ENCODE data around the gene PAAF1. TPM values are rescaled to one million over a fixed set of nuclear protein-coding genes. Genes with fewer than 3 reads are reported as not detected.
A peak's percentile ranks its signal among the peaks of the same experiment; 100 is the strongest.
"Not testable (repeated sequence)": the region's sequence is repeated elsewhere in the genome, so short reads cannot be mapped to it uniquely, and the experiment has no call there.

Gene PAAF1
- total RNA-seq, 1 experiment from 2014 or later = 12.3 TPM

DNA sequence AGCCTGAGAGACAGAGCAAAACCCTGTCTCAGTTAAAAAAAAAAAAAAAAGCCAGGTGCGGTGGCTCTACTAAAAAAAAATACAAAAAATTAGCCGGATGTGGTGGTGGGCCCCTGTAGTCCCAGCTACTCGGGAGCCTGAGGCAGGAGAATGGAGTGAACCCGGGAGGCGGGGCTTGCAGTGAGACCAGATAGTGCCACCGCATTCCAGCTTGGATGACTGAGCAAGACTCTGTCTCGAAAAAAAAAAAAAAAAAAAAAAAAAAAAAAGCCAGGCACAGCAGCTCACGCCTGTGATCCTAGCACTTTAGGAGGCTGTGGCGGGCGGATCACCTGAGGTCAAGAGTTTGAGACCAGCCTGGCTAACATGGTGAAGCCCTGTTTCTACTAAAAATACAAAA is 3.6 kb downstream of the PAAF1 start:
- not testable (repeated sequence) for DNase-seq (ENCODE audit: low spot score)

DNA sequence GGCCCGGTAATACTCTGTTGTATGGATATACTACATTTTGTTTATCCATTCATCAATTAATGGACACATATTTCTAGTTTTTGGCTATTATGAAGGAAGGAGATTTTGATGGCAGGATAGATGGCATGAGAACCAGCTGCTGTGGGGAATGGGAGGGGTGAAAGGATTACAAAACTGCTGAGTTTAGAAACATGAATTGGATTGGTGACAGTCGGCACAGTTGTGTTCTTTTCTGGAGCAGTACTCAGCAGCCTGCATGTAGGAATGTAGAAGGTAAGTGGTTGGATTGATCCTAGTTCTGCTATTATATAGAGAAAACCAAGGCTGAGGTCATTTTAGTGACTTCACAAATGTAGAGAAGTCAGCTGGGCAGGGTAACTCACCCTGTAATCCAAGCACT is 7.1 kb downstream of the PAAF1 start:
- no peak for DNase-seq (ENCODE audit: low spot score)

DNA sequence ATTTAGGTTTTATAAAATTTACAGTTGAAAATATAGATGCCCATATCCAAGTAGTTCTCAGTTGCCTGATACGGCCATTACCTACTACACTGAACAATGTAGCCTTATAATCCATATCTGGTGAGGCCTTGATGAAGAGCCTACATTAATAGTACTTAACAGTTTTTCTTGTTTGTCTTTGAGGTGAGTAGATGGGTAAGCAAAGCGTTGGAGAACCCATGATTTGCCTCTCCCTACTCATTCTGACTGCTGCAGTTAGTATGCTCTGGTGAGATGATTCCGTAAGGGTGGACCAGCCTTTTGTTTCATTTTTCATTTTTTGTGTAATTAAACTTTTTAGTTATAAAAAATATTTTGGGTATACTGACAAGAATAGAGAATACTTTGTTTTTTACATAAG is 11.4 kb downstream of the PAAF1 start:
- DNase-seq (ENCODE audit: low spot score) = no peak

DNA sequence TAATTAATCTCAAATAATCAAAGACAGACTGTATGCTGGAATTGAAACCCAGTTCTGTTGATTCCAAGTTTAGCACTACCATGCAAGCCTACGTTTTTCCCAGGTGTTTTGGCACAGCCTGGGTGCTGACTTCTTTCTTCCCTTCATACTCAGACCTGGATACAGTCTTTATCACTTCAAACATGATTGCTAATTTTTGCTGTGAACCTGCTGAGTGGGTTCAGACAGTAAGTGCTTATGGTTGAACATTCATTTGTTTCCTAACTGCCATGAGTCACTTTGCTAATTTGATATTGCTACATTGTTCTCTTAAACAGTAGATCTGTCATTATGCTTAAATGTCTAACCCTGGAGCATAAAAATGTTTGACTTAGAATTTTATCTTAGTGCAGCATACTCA is 12.2 kb downstream of the PAAF1 start:
- DNase-seq (ENCODE audit: low spot score) = no peak

DNA sequence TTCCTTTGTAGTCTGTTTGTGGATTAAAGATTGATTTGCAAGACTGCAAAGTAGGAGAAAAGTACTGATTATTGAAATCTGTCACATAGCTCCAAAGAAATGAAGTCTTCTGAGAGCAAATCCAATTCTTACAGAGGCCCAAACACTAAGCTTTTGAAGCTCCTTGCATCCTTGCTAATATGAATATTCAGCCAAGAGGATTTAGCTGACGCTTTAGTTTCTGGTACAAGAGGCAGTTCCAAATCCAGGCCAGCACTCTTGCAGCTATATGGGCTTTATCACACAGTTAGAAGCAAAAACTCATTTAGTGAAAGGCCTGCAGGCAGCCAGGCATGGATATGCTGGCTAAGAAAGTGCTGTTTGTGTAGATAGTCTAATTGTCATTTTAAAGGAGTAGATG is 12.7 kb downstream of the PAAF1 start:
- DNase-seq (ENCODE audit: low spot score) = no peak

DNA sequence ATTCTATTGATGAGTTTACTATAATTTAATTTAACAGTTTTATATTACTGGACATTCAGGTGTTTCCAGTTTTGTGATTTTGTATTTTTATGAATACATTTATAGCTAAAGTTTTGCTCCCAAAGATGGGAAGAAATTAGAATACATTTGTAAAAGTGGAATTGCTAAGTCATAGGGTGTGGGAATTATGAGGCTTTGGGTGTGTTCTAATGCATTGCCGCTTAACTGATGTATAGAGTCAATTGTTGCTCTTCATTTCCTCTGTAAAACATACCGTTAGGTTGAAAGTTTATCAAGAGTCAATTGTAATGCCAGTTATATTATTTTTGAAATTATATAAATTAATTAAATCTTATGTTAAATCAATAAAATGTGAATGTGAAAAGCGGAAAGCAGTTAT is 16.2 kb downstream of the PAAF1 start:
- no peak for DNase-seq (ENCODE audit: low spot score)

DNA sequence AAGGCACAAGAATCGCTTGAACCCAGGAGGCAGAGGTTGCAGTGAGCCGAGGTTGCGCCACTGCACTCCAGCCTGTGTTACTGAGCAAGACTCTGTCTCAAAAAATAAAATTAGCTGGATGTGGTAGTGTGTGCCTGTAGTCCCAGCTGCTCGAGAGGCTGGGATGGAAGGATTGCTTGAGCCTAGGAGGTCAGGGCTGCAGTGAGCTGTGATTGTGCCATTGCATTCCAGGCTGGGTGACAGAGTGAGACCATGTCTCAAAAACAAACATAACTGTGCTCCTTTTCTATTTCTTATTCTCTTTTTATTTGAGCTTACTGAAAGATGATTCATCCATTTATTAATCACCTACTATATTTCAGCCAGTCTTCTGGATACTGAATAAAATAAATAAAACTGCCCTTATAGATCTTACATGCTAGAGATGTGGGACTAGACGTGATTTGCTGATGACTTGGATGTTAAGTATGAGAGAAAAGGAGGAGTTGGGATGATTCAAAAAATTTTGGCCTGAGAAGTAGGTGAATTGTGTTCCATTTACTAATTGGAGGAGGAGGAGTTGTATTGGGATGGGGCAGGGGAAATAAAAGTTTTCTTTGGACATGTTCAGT is 18.0 kb downstream of the PAAF1 start:
- no peak for DNase-seq (ENCODE audit: low spot score)

DNA sequence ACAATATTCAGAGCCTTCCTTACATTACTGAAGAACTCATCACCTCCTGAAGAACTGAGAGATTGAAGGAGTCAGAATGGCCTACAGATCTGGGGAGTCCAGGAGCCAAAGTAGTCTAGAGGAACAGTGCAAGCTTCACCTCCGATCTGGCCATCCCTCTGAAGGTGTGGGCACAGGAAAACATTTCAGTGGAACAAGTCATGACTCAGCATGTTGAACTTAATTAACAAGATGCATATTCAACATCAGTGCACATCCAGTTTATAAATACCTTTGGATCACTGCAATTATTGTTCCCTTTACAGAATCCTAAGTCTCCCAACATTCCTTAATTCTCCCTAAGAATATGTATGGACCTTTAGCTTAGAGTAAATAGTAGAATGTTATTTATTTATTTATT is 25.5 kb downstream of the PAAF1 start:
- DNase-seq (ENCODE audit: low spot score) = no peak

DNA sequence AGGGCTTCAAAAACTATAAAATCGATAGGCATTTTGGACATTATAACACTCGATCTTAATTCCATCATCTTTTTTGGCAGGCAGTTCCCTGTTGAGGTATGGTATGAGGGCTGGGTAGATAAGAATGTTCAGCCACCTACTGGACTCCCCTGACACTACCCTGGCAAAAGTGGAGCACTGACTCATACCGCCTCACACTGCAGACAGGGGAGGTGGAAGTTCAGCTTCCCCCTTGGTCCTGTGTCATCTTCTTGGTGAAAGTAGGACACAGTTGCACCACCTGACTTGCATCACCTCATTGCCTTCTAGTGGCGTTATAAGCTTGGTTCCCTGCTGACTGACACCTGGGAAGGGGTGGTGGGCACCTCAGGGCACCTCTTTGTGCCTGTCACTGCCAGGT is 30.4 kb downstream of the PAAF1 start:
- DNase-seq (ENCODE audit: low spot score) = peak; percentile 48

DNA sequence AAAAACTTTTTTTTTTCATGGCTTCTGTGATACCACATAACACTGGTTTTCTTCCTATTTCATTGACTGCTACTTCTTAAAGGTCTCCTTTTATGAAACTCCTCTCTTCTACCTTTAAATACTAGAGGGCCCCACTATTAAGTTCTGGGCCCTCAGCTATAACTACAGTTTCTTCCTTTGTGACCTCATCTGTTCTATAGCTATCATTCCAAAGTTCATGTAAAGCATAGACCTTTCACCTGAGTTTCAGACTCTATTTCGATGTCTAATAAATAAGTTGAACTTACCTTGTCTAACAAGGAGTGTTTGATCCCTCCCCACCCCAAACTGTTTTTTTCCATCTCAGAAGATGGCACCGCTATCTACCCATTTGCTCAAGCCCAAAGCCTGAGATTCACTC is 35.2 kb downstream of the PAAF1 start:
- no peak for DNase-seq (ENCODE audit: low spot score)

DNA sequence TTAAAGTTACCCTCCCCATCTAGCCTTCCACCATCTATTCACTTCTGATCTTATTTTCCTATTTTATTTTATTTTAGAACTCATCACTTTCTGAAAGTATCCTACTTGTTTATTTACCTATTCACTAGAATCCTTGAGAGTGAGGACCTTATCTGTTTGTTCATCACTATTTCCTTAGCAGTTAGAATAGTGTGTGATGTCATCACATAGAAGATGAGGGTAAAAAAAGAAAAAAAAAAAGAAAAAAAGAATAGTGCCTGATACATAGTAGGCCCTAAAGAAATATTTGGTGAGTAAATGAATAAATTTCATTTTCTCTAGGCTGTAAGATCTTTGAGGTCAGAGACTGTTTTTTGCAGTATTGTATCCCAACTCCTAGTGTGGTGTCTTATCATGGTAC is 36.7 kb downstream of the PAAF1 start:
- no peak for DNase-seq (ENCODE audit: low spot score)

DNA sequence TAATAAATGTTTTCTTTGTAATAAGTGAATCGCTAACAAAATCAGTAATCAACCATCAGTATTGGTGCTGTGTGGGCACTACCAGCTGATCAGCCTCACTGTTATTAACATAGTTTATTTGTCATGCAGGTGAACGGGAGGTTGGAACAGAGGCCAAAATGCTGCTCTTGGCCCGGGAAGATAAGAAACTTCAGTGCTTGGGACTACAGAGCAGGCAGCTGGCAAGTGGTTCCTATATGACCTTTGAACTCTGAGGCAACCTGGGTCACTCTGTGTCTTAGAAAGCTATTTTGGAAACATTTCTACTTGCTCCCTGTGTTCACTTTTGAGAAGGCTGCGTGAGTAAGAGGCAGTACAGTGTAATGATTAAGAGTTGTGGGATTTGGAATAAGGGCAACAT is 37.5 kb downstream of the PAAF1 start:
- no peak for DNase-seq (ENCODE audit: low spot score)

DNA sequence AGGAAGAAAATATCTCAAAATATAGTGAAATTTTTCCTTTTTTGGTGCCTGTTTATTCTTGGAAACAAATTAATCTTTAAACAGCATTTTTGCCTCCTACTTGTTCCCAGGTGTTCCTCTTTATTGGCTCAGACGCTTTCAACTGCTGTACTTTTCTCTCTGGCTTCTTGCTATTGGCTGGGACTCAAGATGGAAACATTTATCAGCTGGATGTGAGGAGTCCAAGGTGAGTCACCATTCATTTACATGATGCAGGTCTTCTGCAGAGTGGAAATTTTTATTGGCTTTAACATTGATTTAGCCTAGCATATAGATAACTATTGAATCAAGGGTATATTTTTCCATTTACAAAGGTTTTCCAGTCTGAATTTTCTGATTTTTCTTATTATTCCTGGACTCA is 39.6 kb downstream of the PAAF1 start:
- no peak for DNase-seq (ENCODE audit: low spot score)

DNA sequence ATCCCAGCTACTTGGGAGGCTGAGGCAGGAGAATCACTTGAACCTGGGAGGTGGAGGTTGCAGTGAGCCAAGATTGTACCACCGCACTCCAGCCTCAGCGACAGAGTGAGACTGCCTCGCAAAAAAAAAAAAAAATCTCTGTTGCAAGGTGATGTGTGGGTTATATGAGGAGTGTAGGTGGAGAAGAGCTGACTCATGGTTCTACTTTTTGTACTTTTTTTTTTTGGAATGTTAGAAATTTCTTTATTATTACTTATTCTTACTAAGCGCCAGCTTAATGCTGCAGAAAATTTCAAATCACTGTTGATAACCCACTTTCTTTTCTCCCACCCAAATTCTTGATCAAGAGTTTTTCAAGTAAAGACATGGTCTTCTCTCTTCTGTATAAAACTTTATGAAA is 44.4 kb downstream of the PAAF1 start:
- no peak for DNase-seq (ENCODE audit: low spot score)

DNA sequence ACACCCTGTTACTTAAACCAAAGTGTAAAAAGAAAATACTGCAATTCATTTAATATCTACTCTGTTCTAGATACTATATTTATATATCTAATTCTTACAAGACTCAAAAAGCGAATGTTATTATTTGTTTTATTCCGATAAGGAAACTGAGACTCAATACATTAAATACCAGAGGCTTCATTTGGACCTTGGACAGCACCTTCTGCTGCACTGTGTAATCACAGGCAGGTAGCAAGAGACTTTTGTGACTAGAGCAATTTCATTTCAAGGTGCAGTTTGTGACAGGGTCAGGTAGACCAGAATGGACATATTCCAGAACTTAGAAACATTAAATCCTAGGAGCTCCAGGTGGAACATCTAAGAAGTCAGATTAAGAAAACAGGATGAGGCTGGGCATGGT is 52.6 kb downstream of the PAAF1 start:
- no peak for DNase-seq (ENCODE audit: low spot score)

DNA sequence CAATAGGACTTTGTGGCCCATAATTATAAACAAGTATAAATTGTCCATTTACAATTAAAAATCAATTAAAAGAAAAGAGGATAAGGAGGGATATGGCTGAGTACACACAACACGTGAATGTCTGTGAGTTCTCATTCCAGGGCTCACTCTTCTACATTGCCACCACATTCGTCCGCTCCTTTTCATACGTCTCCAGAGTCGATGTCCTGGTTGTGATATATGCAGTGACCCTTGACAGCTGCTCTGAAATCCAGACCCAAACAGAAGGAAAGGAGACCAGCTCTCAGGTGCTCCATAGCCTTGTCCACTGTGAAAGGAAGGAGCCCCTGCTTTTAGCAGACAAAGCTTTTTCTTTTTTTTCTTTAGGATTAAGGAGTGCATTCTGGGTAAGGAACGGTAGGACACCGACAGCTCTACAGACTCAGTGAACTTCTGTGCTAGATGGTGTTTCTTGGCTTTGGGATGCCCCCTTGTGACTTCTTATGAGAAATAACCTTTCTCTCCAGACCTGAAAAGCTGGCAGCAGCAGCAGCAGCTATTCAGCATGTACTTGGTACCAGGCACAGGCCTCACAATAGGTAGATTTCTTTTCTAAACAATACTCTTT is 54.3 kb downstream of the PAAF1 start:
- DNase-seq (ENCODE audit: low spot score) = peak; percentile 88

DNA sequence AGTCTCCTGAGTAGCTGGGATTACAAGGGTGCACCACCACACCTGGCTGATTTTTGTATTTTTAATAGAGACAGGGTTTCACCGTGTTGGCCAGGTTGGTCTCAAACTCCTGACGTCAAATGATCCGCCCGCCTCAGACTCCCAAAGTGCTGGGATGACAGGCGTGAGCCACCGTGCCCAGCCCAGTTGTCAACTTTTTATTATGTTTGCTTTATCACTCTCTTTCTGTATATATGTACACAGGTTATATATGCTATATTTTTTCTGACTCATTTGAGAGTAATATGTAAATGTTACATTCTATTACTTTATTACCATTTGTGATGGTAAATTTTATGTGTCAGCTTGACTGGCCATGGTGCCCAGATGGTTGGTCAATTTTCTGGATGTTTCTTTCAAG is 55.2 kb downstream of the PAAF1 start:
- no peak for DNase-seq (ENCODE audit: low spot score)

DNA sequence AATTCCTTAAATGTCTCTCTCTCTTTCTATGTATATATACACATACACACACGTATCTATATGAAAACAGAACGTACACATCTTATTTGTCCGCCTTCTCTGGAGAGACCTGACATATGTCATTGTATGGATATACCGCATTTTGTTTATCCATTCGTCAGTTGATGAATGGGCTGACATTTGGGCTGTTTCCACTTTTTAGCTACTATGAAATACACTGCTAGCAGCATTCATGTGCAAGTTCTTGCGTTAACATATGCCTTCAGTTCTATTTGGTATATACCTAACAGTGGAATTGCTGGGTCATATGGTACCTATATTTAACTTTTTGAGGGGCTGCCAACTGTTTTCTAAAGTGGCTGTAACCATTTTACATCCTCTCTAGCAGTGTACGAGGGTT is 56.0 kb downstream of the PAAF1 start:
- DNase-seq (ENCODE audit: low spot score) = no peak

DNA sequence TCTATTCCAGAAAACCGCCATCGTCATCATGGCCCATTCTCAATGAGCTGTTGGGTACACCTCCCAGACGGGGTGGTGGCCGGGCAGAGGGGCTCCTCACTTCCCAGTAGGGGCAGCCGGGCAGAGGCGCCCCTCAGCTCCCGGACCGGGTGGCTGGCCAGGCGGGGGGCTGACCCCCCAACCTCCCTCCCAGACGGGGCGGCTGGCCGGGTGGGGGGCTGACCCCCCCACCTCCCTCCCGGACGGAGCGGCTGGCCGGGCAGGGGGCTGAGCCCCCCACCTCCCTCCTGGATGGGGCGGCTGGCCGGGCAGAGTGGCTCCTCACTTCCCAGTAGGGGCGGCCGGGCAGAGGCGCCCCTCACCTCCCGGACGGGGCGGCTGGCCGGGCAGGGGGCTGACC is 59.2 kb downstream of the PAAF1 start:
- DNase-seq (ENCODE audit: low spot score) = not testable (repeated sequence)

DNA sequence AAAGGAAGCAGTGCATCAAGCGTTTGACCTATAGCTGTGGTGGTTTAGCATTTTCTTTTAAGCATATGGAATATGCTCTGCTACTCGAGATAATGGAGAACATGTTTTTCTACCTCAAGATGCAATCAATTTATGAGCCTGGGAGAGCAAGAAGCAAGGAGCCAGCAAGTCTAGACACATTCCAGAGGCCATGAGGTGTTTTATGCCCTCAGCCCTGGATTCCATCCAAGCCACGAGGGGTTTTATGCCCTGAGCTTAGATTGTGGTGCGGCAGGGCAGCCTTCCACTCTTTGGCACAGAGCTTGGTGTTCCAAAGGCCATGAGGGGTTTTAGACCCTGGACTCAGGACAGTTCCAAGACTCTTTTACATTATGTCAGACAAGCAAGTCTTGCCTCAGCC is 62.3 kb downstream of the PAAF1 start:
- no peak for DNase-seq (ENCODE audit: low spot score)

DNA sequence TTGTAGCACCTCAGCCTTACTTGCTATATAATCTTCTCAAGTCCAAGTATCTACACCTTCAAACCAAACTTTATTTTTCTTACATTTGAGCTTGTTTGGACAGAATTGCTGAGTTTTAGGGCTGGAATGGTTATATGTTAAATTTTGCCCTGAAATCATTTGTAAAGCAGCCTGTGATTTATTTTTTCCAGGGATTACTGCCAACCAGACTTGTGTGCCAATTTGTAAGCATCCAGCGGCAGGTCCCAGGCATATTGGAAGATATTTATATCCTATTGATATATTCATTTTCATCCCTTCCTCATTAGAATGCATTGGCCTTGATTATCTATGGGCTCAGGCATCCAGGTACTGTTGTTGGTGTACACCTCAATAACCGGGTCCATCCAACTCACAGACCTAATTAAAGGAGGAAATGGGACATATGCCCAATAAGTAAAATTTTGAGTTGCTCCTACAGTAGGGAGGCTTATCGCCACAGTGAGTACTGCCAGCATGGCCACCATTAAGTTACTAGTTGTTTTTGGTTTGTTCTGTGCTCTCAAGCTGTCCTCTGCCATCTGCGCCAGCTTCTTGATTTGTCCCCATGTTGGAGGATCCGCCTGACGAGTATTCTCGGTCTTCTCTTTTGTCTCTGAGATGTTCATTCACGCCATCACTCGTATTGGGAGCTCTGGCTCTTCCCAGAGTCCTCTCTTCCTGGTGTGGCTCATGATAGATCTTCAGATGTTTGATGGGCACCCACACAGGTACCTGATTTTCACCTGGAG is 64.2 kb downstream of the PAAF1 start:
- no peak for DNase-seq (ENCODE audit: low spot score)

DNA sequence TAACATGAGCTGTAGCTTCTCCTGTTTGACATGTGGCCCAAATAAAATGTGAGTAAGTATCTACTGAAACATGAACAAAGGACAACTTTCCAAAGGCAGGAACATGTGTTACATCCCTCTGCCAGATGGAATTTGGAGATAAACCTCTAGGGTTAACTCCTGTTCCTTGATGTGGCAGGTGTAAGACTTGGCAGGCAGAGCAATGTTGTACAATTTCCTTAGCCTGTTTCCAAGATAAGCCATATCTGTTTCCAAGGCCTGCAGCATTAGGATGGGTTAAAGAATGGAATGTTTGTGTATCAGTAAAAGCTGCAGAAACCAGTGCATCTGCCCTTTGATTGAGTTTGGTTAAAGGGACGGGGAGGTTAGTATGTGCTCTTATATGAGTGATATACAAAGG is 65.2 kb downstream of the PAAF1 start:
- no peak for DNase-seq (ENCODE audit: low spot score)

DNA sequence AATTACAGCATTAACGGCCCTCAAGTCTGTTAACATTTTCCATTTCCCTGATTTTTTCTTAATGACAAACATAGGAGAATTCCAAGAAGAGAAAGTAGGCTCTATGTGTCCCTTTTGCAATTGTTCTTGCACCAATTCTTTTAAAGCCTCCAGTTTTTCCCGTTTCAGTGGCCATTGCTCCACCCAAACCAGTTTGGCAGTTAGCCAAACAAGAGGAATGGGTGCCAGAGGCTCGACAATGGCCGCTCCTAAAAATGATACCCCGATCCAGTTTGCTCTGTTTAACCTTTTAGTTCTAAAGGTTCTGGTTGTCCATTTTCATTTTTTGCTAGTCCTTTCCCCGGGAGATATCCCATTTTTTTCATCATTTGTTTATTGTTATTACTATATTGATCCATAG is 67.3 kb downstream of the PAAF1 start:
- DNase-seq (ENCODE audit: low spot score) = no peak

Data from HT-29 (cell line).